ENCODE results near the gene EIF3I. TPM values are rescaled to one million over a fixed set of nuclear protein-coding genes. Genes with fewer than 3 reads are reported as not detected.

EIF3I gene
- total and polyA plus RNA-seq, 2 donors from 2014 or later: 132 to 178 TPM

DNA sequence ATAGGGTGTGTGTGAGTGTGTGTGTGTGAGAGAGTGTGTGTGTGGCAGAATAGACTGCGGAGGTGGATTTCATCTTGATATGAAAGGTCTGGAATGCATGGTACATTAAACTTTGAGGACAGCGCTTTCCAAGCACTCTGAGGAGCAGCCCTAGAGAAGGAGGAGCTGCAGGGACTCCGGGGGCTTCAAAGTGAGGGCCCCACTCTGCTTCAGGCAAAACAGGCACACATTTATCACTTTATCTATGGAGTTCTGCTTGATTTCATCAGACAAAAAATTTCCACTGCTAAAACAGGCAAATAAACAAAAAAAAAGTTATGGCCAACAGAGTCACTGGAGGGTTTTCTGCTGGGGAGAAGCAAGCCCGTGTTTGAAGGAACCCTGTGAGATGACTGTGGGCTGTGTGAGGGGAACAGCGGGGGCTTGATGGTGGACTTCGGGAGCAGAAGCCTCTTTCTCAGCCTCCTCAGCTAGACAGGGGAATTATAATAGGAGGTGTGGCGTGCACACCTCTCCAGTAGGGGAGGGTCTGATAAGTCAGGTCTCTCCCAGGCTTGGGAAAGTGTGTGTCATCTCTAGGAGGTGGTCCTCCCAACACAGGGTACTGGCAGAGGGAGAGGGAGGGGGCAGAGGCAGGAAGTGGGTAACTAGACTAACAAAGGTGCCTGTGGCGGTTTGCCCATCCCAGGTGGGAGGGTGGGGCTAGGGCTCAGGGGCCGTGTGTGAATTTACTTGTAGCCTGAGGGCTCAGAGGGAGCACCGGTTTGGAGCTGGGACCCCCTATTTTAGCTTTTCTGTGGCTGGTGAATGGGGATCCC lies 51.4 kb downstream of the EIF3I start:
- no peak overlapping the region for H3K27ac ChIP-seq (ENCODE audit: low read depth in 2 of 2, low read length in 2 of 2)
- FAIRE-seq (no peak), DNase-seq (peak in 4 of 5 donors; percentile 56 to 75 (median 67))
- H3K4me1 ChIP-seq (ENCODE audit: control insufficient read depth in 2 of 3, insufficient read depth in 2 of 3, low read depth in 1 of 3, low read length in 3 of 3): peaks cover 0 to 4% (median 2%) of the 10 kb centered on the region in 3 donors
- H3K27me3 ChIP-seq (ENCODE audit: control insufficient read depth, insufficient read depth, low read length): peaks cover 3% of the 10 kb centered on the region
- no peak overlapping the region for H3K4me3 ChIP-seq (ENCODE audit: low read length in 3 of 3)
- intact Hi-C loops (cut with DNase I): no loop called here
- no peak for TF ChIP-seq CTCF (IDR thresholded peaks at IDR 0.05; ENCODE audit: borderline replicate concordance, extremely low read depth, insufficient read depth)
- no peaks in the 10 kb centered on the region for H3K36me3 ChIP-seq (ENCODE audit: control insufficient read depth in 2 of 3, insufficient read depth in 3 of 3, low read length in 3 of 3)
- H3K9me3 ChIP-seq (ENCODE audit: control insufficient read depth in 2 of 3, insufficient read depth in 1 of 3, low read length in 3 of 3): peaks cover 0 to 2% (median 0%) of the 10 kb centered on the region in 3 donors
- H3K9ac ChIP-seq (ENCODE audit: low read length in 3 of 3): no peak overlapping the region

- no peaks in the 10 kb centered on the region for H3K36me3 ChIP-seq (ENCODE audit: control insufficient read depth in 2 of 3, insufficient read depth in 3 of 3, low read length in 3 of 3)
- DNase-seq: no peak
- no peak overlapping the region for H3K9ac ChIP-seq (ENCODE audit: low read length in 3 of 3)
- H3K27me3 ChIP-seq (ENCODE audit: control insufficient read depth, insufficient read depth, low read length): peaks cover 3% of the 10 kb centered on the region
- H3K27ac ChIP-seq (ENCODE audit: low read depth in 2 of 2, low read length in 2 of 2): no peak overlapping the region
- no peak for TF ChIP-seq CTCF (IDR thresholded peaks at IDR 0.05; ENCODE audit: borderline replicate concordance, extremely low read depth, insufficient read depth)
- peaks cover 0 to 2% (median 0%) of the 10 kb centered on the region in 3 donors for H3K9me3 ChIP-seq (ENCODE audit: control insufficient read depth in 2 of 3, insufficient read depth in 1 of 3, low read length in 3 of 3)
- peaks cover 0 to 4% (median 2%) of the 10 kb centered on the region in 3 donors for H3K4me1 ChIP-seq (ENCODE audit: control insufficient read depth in 2 of 3, insufficient read depth in 2 of 3, low read depth in 1 of 3, low read length in 3 of 3)
- intact Hi-C loops (cut with DNase I): no loop called here
- no peak for FAIRE-seq
- H3K4me3 ChIP-seq (ENCODE audit: low read length in 3 of 3): no peak overlapping the region
Measured at GRCh38 chr1:32274646-32275340, 52.6 kb downstream of the EIF3I start.

DNA sequence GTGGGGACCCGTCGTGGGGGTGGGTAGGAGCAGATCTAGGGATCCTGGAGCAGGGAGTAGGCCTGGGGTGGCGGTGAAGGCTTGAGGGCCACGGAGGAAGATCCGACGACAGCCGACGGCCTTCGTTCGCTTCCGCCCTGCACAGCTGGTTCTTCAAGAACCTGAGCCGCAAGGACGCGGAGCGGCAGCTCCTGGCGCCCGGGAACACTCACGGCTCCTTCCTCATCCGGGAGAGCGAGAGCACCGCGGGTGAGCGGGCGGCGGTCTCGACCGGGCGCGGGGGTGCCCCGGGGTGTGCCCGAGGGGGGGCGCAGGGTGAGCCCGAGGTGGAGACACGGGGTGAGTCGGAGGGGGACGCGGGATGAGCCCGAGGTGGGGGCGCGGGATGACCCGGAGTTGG lies 53.2 kb downstream of the EIF3I start:
- intact Hi-C loops (cut with DNase I): no loop called here
- Histone ChIP-seq H3K9me3 (ENCODE audit: control insufficient read depth in 2 of 3, insufficient read depth in 1 of 3, low read length in 3 of 3) (peaks cover 0 to 2% (median 0%) of the 10 kb centered on the region in 3 donors), H3K27me3 (ENCODE audit: control insufficient read depth, insufficient read depth, low read length) (peaks cover 3% of the 10 kb centered on the region), H3K27ac (ENCODE audit: low read depth in 2 of 2, low read length in 2 of 2) (no peak overlapping the region), H3K4me1 (ENCODE audit: control insufficient read depth in 2 of 3, insufficient read depth in 2 of 3, low read depth in 1 of 3, low read length in 3 of 3) (peaks cover 0 to 4% (median 2%) of the 10 kb centered on the region in 3 donors), H3K9ac (ENCODE audit: low read length in 3 of 3) (no peak overlapping the region), H3K4me3 (ENCODE audit: low read length in 3 of 3) (no peak overlapping the region), H3K36me3 (ENCODE audit: control insufficient read depth in 2 of 3, insufficient read depth in 3 of 3, low read length in 3 of 3) (no peaks in the 10 kb centered on the region)
- no peak for TF ChIP-seq CTCF (IDR thresholded peaks at IDR 0.05; ENCODE audit: borderline replicate concordance, extremely low read depth, insufficient read depth)
- DNase-seq (peak in 4 of 5 donors; percentile 52 to 76 (median 70)), FAIRE-seq (no peak)

Data from kidney (tissue), 14 donors.